IPS DF 6.9 (cell line): ENCODE measurements around the gene CLEC3B.
"Not testable (repeated sequence)": the region's sequence is repeated elsewhere in the genome, so short reads cannot be mapped to it uniquely, and the experiment has no call there.

Source experiments
- DNase-seq: peaks from one replicate; pipeline ENCODE4 v3.0.0-alpha.2; 2013; ENCODE audit warnings: low read depth, low spot score
- H3K27ac ChIP-seq: one replicate; pipeline ENCODE4 v1.5.1; 2013; ENCODE audit warnings: low read length, control low read depth
- H3K27me3 ChIP-seq: 2 replicates; pipeline ENCODE4 v1.6.1; 2013; ENCODE audit warnings: mild to moderate bottlenecking, low read length; ENCODE audit not compliant: control insufficient read depth, insufficient read depth
- H3K36me3 ChIP-seq: 2 replicates; pipeline ENCODE4 v1.6.1; 2013; ENCODE audit warnings: low read length; ENCODE audit not compliant: control insufficient read depth, insufficient read depth
- H3K4me1 ChIP-seq: 2 replicates; pipeline ENCODE4 v1.6.1; 2013; ENCODE audit warnings: low read length; ENCODE audit not compliant: control insufficient read depth, insufficient read depth
- H3K4me3 ChIP-seq: 2 replicates; pipeline ENCODE4 v1.5.1; 2013; ENCODE audit warnings: mild to moderate bottlenecking, low read length
- H3K9me3 ChIP-seq: 2 replicates; pipeline ENCODE4 v1.6.1; 2013; ENCODE audit warnings: low read length, inconsistent platforms; ENCODE audit not compliant: control insufficient read depth, insufficient read depth
- WGBS: extraction: QIAGEN DNeasy Blood & Tissue Kit; methylation state at CpG from one replicate; pipeline ENCODE4 v1.1.7; 2013; ENCODE audit warnings: mixed read lengths, missing lambda C conversion rate; ENCODE audit not compliant: insufficient read length, insufficient coverage; 5-methylcytosine and 5-hydroxymethylcytosine counted together

CLEC3B gene

GRCh38 chr3:45049807-45050206 lies 23.7 kb downstream of the CLEC3B start:
- Histone ChIP-seq H3K27ac (no peak overlapping the region), H3K27me3 (no peaks in the 10 kb centered on the region; the same call in 1 of the 2 replicates), H3K9me3 (no peaks in the 10 kb centered on the region), H3K4me3 (no peak overlapping the region), H3K36me3 (no peaks in the 10 kb centered on the region), H3K4me1 (no peaks in the 10 kb centered on the region)
- no CpG with 5 or more reads among the region's 4 CpGs for WGBS
- DNase-seq = no peak

GRCh38 chr3:45051685-45052084 lies 25.6 kb downstream of the CLEC3B start:
- Histone ChIP-seq H3K36me3 (no peaks in the 10 kb centered on the region), H3K4me1 (no peaks in the 10 kb centered on the region), H3K27me3 (peaks cover 3% of the 10 kb centered on the region), H3K27ac (no peak overlapping the region), H3K4me3 (no peak overlapping the region), H3K9me3 (no peaks in the 10 kb centered on the region)
- DNase-seq = no peak
- WGBS = no CpG with 5 or more reads among the region's 6 CpGs

GRCh38 chr3:45053805-45054195 lies 27.7 kb downstream of the CLEC3B start:
- peaks cover 11% of the 10 kb centered on the region for H3K27me3 ChIP-seq
- not testable (repeated sequence) for DNase-seq, H3K36me3 ChIP-seq, H3K4me1 ChIP-seq, H3K4me3 ChIP-seq, H3K9me3 ChIP-seq, H3K27ac ChIP-seq
- no CpG with 5 or more reads among the region's 1 CpG for WGBS

GRCh38 chr3:45054196-45054857 lies 28.2 kb downstream of the CLEC3B start:
- H3K4me3 ChIP-seq = no peak overlapping the region
- H3K36me3 ChIP-seq = no peaks in the 10 kb centered on the region
- WGBS = no CpG with 5 or more reads among the region's 3 CpGs
- peaks cover 14% of the 10 kb centered on the region for H3K27me3 ChIP-seq
- no peaks in the 10 kb centered on the region for H3K4me1 ChIP-seq
- no peaks in the 10 kb centered on the region for H3K9me3 ChIP-seq
- no peak for DNase-seq
- no peak overlapping the region for H3K27ac ChIP-seq

- WGBS = no CpG with 5 or more reads among the region's 2 CpGs
- no peaks in the 10 kb centered on the region for H3K4me1 ChIP-seq
- H3K27me3 ChIP-seq = peaks cover 14% of the 10 kb centered on the region
- H3K9me3 ChIP-seq = no peaks in the 10 kb centered on the region
- no peak overlapping the region for H3K4me3 ChIP-seq
- no peak overlapping the region for H3K27ac ChIP-seq
- H3K36me3 ChIP-seq = no peaks in the 10 kb centered on the region
- no peak for DNase-seq
Observed at GRCh38 chr3:45055032-45055410, 28.9 kb downstream of the CLEC3B start.

GRCh38 chr3:45055411-45056143 lies 29.5 kb downstream of the CLEC3B start:
- no CpG with 5 or more reads among the region's 7 CpGs for WGBS
- no peaks in the 10 kb centered on the region for H3K36me3 ChIP-seq
- 0 out of 2 replicates have a peak, but pooled peaks cover 1% of the 10 kb centered on the region for H3K4me1 ChIP-seq
- no peak overlapping the region for H3K4me3 ChIP-seq
- no peak overlapping the region for H3K27ac ChIP-seq
- DNase-seq = no peak
- H3K9me3 ChIP-seq = no peaks in the 10 kb centered on the region
- H3K27me3 ChIP-seq = peaks cover 14% of the 10 kb centered on the region; the same call in 1 of the 2 replicates

- Histone ChIP-seq H3K9me3 (no peaks in the 10 kb centered on the region), H3K27me3 (peaks cover 14% of the 10 kb centered on the region; the same call in 1 of the 2 replicates), H3K36me3 (no peaks in the 10 kb centered on the region), H3K27ac (no peak overlapping the region), H3K4me3 (no peak overlapping the region), H3K4me1 (0 out of 2 replicates have a peak, but pooled peaks cover 1% of the 10 kb centered on the region)
- DNase-seq = no peak
- no CpG with 5 or more reads among the region's 5 CpGs for WGBS
Observed at GRCh38 chr3:45056608-45057301, 30.7 kb downstream of the CLEC3B start.

GRCh38 chr3:45057557-45057956 lies 31.5 kb downstream of the CLEC3B start:
- H3K4me3 ChIP-seq = no peak overlapping the region
- no peak overlapping the region for H3K27ac ChIP-seq
- no peaks in the 10 kb centered on the region for H3K36me3 ChIP-seq
- H3K9me3 ChIP-seq = no peaks in the 10 kb centered on the region
- WGBS = no CpG with 5 or more reads among the region's 3 CpGs
- peaks cover 14% of the 10 kb centered on the region; the same call in 1 of the 2 replicates for H3K27me3 ChIP-seq
- 0 out of 2 replicates have a peak, but pooled peaks cover 1% of the 10 kb centered on the region for H3K4me1 ChIP-seq
- DNase-seq = no peak

GRCh38 chr3:45059132-45059531 lies 33.0 kb downstream of the CLEC3B start:
- Histone ChIP-seq H3K4me3 (no peak overlapping the region), H3K27ac (no peak overlapping the region), H3K27me3 (peaks cover 14% of the 10 kb centered on the region; the same call in 1 of the 2 replicates), H3K9me3 (no peaks in the 10 kb centered on the region), H3K36me3 (no peaks in the 10 kb centered on the region), H3K4me1 (0 out of 2 replicates have a peak, but pooled peaks cover 1% of the 10 kb centered on the region)
- no CpG with 5 or more reads among the region's 2 CpGs for WGBS
- no peak for DNase-seq

GRCh38 chr3:45060165-45060892 lies 34.2 kb downstream of the CLEC3B start:
- Histone ChIP-seq H3K9me3 (no peaks in the 10 kb centered on the region), H3K36me3 (no peaks in the 10 kb centered on the region), H3K4me3 (no peak overlapping the region), H3K27me3 (peaks cover 14% of the 10 kb centered on the region; the same call in 1 of the 2 replicates), H3K4me1 (0 out of 2 replicates have a peak, but pooled peaks cover 1% of the 10 kb centered on the region), H3K27ac (no peak overlapping the region)
- no peak for DNase-seq
- WGBS = no CpG with 5 or more reads among the region's 4 CpGs
